NCI-H2029 (cell line): ENCODE results near the gene ARL15.

Source experiments
- DNase-seq: peaks from one replicate; lab custom pipeline; 2025; lab: John Stamatoyannopoulos, UW

Gene ARL15

GRCh38 chr5:54022223-54022622 is 288.1 kb downstream of the ARL15 start:
- DNase-seq, result no peak

DNA sequence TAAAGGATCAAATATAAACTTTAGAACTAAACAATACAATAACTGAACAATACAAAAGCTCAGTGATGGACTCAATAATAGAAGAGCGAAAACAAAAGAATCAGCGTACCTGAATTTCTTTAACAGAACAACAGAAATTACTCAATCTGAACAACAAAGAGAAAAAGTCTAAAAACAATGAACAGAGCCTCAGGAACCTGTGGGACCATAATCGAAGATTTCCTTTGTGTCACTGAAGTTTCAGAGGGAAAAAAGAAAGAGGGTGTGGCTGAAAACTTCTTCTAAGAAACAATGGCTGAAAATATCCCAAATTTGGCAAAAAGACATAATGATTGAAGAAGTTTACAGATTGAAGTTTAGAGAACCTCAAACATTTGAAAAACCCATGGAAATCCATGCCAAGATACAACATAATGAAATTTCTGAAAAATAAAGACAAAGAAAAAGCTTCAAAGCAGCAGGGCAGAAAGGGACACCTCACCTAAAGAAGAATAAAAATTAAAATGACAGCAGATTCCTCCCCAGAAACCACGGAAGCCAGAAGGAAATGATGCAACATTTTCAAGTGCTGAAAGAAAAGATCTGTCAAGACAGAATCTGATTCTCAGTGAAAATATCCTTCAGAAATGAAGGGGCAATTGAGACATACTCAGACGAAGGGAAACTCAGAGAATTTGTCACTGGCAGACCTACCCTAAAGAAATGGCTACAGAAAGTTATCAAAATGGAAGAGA is 288.8 kb downstream of the ARL15 start:
- DNase-seq, result no peak

DNA sequence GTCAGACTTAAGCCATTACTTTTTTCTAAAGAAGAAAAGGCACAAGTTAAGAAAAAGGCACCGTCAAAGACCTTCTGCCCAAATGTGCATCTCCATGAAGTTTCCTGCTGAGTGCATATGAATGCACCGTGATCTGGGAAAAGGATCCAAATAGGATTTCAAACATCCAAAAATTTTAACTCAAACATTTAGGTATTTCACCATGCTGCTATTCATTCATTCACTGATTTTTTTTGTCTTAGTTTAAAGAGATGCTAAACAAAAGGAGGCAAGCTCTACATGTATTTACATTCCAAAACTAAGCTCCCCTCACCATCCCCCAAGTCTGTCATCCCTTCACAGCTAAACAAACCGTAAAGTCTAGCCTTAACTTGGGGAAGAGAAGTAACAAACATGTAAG is 291.9 kb downstream of the ARL15 start:
- DNase-seq, result no peak

- DNase-seq, result no peak
Measured at GRCh38 chr5:54017580-54017979, 292.8 kb downstream of the ARL15 start.

DNA sequence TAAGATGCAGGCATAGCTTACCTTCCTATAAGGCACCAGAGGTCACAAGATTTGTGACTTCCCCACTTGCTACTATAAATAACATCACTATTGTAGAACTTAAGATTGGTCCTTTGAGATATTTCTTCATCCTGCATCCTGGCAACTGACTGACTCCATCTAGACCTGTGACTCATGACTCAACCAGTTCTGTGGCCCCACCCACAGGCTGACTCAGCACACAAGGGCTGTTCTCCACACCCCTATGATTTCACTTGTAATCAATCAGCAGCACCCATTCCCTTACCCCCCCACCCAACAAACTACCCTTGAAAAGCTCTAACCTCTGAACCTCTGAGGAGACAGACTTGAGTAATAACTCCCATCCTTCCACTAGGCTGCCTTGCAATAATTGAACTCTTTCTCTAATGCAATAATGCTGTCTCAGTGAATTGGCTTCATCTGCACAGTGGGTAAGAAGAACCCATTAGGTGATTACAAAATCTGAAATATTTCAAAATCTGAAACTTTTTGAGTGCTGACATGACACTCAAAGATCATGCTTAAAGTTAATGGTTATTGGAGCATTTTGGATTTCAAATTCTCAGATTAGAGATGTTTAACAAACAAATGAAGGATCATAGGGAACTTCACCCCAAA is 296.7 kb downstream of the ARL15 start:
- no peak for DNase-seq

DNA sequence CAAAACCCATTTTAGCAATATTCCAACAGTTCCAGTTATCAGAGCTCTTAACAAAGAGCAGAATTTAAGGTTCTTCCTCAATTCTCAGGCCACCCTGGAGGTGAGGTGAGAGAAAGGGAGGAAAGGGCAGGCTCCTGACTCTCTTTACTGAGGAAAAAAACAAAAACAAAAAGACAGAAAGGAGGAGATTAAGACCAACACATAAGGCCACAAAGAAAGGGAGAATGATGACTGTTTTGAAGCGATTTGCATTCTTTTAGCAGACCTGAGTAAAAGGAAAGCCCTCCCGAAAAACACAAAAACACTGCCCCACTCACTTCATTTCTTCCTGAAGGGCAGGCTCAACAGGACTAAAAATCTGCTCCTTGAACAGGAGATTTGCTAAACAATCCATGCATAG is 300.5 kb downstream of the ARL15 start:
- no peak for DNase-seq

GRCh38 chr5:54009357-54009756 is 301.0 kb downstream of the ARL15 start:
- DNase-seq, result no peak

- no peak for DNase-seq
Measured at GRCh38 chr5:54007827-54008777, 302.3 kb downstream of the ARL15 start.

DNA sequence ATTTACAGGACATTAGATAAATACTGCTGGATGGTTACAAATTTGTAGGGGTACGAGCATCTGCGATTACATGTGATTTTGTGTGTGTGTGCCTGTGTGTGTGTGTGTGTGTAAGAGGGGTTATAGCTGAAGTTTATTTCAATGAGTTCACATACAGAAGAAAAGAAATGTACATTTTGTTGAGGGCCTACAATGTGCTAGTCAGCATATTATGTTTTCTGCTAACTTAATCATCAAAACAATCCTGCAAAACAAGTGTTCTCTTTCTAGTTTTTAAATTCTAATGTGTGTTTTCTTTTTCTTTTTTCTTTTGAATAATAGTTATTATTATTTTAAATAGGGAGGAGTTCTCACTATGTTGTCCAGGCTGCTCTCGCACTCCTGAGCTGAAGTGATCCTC is 305.7 kb downstream of the ARL15 start:
- no peak for DNase-seq

- DNase-seq, result no peak
Measured at GRCh38 chr5:54002779-54003178, 307.6 kb downstream of the ARL15 start.

- DNase-seq, result no peak
Measured at GRCh38 chr5:54001976-54002775, 308.2 kb downstream of the ARL15 start.

- DNase-seq, result no peak
Measured at GRCh38 chr5:54000011-54000410, 310.4 kb downstream of the ARL15 start.

- DNase-seq, result no peak
Measured at GRCh38 chr5:53997736-53998627, 312.4 kb downstream of the ARL15 start.

GRCh38 chr5:53996008-53996407 is 314.4 kb downstream of the ARL15 start:
- no peak for DNase-seq

GRCh38 chr5:53994148-53994547 is 316.2 kb downstream of the ARL15 start:
- no peak for DNase-seq

DNA sequence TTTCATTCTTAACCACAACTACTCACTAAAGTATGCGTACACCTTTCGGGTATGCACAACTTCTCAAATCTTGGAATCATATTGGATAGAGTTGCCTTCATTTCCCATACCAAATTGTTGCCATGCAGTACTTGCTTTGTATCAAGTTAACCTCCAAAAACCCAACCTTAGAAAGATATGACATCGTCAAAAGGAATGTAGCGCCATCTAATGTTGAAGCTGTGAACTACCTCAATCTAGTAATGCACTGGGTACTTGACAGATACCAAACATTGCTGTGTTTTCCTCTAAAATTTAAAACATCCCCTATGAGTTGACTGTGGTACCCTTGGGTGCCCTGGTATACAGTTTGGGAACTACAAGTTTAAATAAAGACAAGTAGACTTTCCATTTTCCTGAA is 318.4 kb downstream of the ARL15 start:
- no peak for DNase-seq

- no peak for DNase-seq
Measured at GRCh38 chr5:53987101-53987500, 323.3 kb downstream of the ARL15 start.

- no peak for DNase-seq
Measured at GRCh38 chr5:53985796-53986195, 324.6 kb downstream of the ARL15 start.

GRCh38 chr5:53984971-53985370 is 325.4 kb downstream of the ARL15 start:
- DNase-seq, result no peak

GRCh38 chr5:53983568-53984460 is 326.6 kb downstream of the ARL15 start:
- no peak for DNase-seq
